HG02943 (cell line): ENCODE measurements around the gene OOSP4B.
"Not testable (repeated sequence)": the region's sequence is repeated elsewhere in the genome, so short reads cannot be mapped to it uniquely, and the experiment has no call there.

Experiments used
- ATAC-seq: cut with Tn5 transposase; IDR thresholded peaks from one replicate; pipeline ENCODE4 v1.9.1; 2021; ENCODE audit warnings: mild to moderate bottlenecking, low read depth, moderate library complexity; ENCODE audit not compliant: unreplicated experiment

Gene OOSP4B

DNA sequence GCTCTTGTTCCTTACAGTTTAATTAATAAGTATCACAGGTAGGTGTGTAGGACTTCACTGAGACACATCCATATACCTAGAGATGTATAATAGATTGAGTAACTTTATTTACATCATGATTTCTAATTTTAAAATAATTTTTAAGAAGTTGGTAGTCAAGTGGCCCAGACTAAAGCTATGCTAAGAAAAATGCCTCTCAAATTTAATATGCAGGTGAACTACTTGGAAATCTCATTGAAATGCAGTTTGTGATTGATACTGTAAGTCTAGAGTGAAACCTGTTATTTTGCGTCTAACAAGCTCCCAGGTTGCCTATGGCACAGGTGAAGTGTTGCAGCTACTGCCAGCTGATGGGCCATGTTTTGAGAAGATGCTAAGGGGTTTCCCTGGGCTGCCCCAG lies at the start of gene OOSP4B:
Gene OOSP4B, plus strand, starts transcription at position 301 of the 400 bp plus-strand sequence.
- ATAC-seq, result no peak

- no peak for ATAC-seq
Observed at GRCh38 chr11:59967677-59968394, 49.1 kb upstream of the OOSP4B start.

DNA sequence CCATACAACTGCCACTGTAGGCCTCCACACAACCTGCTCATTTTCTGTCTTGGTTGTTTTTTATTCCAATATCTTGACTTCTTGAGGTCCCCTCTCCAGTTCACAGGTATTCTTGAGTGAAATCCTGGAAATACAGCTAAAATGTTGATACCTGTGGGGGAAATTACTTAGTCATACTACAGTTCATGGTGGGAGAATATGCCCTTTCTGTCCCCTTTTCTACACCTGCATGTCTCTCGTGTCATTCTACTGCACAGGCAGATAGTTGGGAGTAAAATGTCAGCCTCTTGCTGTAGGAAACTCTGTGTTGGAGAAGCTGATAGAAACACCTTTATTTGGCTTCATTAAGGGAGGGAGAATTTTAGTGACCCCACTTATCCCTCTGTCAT lies 48.6 kb upstream of the OOSP4B start:
- no peak for ATAC-seq

GRCh38 chr11:59973097-59973496 lies 43.9 kb upstream of the OOSP4B start:
- no peak for ATAC-seq

GRCh38 chr11:59981106-59981770 lies 35.7 kb upstream of the OOSP4B start:
- ATAC-seq, result no peak

GRCh38 chr11:59982037-59982436 lies 34.9 kb upstream of the OOSP4B start:
- ATAC-seq, result not testable (repeated sequence)

DNA sequence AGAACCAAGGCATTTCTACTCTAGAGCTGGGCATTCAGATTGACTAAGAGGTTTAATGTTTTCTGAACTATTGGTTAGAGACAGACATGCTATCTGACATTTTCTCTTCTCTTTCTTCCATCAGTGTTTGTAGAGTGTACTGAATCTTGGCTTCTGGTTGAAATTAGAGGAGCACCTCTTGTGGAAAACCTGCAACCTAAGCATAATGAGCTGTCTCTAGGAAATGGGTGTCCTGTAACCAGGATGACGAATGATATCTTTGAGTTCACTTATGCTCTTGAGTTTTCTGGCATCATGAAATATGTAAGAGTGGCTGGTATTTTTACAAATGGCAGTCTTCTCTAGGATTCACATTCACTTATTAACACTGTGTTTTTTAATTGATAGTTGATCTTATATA lies 33.8 kb upstream of the OOSP4B start:
- ATAC-seq, result no peak

DNA sequence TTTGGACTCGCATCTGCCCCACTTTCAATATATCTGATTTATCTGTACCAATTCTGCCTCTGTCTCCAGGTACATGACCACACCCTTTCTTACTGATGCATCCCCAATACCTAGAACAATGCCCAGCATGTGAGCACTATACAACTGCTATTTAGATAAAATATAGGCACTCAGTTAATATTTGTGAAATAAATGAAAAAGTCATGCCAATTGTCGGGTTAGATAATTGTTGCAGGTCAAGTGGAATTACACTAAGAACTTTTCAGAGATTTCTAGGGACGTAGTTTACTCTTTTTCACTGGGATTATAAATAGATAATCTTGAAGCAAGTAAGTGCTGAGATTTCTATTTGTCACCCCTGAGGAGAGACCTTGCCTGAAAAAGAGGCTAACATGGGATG lies 32.6 kb upstream of the OOSP4B start:
- ATAC-seq, result no peak

GRCh38 chr11:59990421-59990820 lies 26.6 kb upstream of the OOSP4B start:
- no peak for ATAC-seq

DNA sequence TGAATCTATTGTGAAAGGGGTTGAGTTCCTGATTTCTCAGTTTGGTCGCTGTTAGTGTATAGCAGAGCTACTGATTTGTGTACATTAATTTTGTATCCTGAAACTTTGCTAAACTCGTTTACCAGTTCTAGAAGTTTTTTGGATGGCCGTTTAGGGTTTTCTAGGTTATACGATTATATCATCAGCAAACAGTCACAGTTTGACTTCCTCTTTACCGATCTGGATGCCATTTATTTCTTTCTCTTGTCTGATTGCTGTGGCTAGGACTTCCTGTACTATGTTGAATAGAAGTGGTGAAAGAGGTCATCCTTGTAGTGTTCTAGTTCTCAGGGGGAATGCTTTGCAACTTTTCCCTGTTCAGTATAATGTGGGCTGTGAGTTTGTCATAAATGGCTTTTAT lies 24.6 kb upstream of the OOSP4B start:
- no peak for ATAC-seq

- no peak for ATAC-seq
Observed at GRCh38 chr11:59997800-59998199, 19.2 kb upstream of the OOSP4B start.

DNA sequence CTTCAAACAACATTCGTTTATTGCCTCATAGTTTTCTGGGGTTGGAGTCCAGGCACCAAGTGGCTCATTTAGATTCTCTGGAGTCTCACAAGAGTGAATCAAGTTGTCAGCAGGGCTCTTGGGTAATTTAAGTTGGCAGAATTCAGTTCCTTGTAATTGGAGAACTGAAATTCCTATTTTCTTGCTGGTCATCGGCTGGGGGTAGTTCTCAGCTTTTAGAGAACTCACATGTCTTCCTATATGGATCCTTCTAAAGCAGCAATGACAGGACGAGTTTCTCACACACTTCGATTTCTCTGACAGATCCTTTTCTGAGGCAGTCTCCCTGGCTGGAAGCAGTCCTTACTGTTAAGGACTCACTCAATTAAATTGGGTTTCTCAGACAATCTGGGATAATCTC lies 17.3 kb upstream of the OOSP4B start:
- ATAC-seq, result no peak

- ATAC-seq, result no peak
Observed at GRCh38 chr11:60003729-60004128, 13.3 kb upstream of the OOSP4B start.

DNA sequence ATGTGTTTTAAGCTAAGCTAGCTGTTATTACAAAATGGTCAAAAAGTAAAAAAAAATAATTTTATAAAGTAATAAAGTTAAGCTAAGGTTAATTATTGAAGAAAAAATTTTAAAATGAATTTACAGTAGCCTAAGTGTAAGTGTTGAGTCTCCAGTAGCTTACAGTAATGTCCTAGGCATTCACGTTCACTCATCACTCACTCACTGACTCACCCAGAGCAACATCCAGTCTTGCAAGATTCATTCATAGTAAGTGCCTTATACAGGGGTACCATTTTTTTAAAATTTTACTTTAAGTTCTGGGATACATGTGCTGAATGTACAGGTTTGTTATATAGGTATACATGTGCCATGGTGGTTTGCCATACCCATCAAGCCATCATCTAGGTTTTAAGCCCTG lies 11.6 kb upstream of the OOSP4B start:
- ATAC-seq, result no peak

DNA sequence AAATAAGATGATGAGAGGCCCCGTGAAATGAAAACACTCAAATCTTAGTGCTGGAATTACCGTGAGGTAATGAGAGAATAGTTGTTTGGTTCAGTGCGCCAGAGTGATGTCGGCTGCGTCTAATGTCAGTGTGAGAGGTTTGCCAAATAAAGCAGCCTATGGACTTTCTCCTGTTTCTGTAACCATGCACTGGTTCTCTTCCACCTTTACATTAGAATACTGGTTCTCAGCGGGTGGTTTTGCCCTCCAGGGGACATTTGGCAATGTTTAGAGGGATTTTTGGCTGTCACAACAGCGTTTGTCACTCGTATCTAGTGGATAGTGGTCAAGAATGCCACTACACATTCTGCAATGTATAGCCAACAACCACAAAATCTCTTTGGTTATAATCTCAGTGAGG lies 1.1 kb downstream of the OOSP4B start:
- no peak for ATAC-seq

- not testable (repeated sequence) for ATAC-seq
Observed at GRCh38 chr11:60020376-60020775, 3.4 kb downstream of the OOSP4B start.

GRCh38 chr11:60029015-60029632 lies 12.1 kb downstream of the OOSP4B start:
- ATAC-seq, result no peak

DNA sequence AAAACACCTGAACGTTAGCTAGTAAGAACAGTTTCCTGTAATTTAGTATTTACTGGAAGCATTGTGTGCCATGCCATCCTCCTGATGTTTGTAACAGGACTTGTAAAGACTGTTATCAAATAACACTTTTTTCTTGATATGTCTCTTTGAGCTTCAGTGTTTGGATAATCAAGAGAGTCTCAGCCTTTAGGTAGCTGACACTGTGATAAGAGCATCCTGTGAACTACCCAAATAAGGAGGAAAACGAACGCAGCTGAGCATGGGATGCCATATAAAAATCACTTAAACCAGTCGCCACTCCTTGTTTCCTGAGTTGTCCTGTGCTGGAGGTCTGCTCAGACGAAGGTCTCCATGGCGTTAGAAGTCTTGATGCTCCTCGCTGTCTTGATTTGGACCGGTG lies 23.1 kb downstream of the OOSP4B start, which contains the start of gene OOSP2:
Gene OOSP2, plus strand, starts transcription at position 301 of the 400 bp plus-strand sequence. Its CDS starts 51 bp downstream, at position 352.
- no peak for ATAC-seq

DNA sequence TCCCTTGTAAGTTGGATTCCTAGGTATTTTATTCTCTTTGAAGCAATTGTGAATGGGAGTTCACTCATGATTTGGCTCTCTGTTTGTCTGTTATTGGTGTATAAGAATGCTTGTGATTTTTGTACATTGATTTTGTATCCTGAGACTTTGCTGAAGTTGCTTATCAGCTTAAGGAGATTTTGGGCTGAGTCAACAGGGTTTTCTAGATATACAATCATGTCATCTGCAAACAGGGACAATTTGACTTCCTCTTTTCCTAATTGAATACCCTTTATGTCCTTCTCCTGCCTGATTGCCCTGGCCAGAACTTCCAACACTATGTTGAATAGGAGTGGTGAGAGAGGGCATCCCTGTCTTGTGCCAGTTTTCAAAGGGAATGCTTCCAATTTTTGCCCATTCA lies 33.4 kb downstream of the OOSP4B start:
- not testable (repeated sequence) for ATAC-seq

DNA sequence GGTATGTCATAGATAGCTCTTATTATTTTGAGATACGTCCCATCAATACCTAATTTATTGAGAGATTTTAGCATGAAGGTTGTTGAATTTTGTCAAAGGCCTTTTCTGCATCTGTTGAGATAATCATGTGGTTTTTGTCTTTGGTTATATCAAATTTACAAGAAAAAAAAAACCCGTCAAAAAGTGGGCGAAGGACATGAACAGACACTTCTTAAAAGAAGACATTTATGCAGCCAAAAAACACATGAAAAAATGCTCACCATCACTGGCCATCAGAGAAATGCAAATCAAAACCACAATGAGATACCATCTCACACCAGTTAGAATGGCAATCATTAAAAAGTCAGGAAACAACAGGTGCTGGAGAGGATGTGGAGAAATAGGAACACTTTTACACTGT lies 33.9 kb downstream of the OOSP4B start:
- not testable (repeated sequence) for ATAC-seq

DNA sequence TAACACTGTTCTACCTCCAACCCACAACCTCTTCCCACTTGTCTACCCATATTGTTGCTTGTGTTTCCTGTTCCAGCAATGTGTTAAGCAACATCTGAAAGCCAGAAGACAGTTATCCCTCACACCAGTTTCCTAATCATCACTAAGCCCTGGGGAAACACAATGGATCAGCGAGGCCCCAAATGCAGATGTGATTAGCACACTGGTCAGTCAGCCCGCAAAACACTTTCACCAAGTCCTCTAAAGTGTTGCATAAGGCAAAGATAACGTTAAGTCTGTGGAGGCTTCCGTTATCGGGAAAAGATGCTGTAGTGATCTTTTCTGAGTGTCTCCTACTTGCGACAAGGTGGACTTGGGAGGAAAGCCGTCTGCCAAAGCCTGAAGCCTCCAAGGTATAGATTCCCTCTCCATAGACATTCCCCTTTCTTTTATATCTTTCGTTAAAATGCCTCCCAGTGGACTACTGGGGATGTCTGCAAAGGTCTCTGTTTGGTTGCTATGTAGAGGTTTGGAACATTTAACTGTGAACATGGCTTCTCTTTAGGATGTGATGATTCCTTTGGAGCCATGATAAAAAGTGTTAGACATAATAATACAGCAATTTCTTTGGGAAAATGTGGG lies 39.5 kb downstream of the OOSP4B start, which contains the start of gene MS4A3:
Gene MS4A3, plus strand, starts transcription at position 317 of the 621 bp plus-strand sequence. CDS start 4,496 bp downstream, outside the sequence.
- no peak for ATAC-seq
